ENCODE measurements around the gene BOD1.
"Not testable (repeated sequence)": the region's sequence is repeated elsewhere in the genome, so short reads cannot be mapped to it uniquely, and the experiment has no call there.

The BOD1 gene

GRCh38 chr5:173615884-173616576, 420 bp downstream of the BOD1 start:
- DNase-seq (ENCODE audit: low read depth, low spot score), result peak; percentile 88

DNA sequence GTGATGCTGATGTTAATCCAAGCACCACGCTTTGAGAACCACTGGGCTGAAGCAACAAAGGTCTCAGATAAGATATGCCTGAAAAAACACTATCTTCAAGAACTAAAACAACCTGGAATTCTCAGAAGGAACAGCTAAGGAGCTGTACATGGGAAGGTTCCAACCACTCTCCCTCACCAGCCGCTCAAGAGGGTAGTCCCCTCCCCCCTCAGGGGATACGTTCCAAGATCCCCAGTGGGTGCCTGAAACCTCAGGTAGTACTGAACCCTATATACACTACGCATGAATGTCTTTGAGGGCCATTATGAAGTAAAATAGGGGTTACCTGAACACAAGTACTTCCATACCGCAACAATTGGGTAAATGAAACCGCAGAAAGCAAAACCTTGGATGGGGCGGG, 1.9 kb downstream of the BOD1 start:
- DNase-seq (ENCODE audit: low read depth, low spot score), result no peak

- DNase-seq (ENCODE audit: low read depth, low spot score), result no peak
These were observed 2.9 kb downstream of the BOD1 start for GRCh38 chr5:173613433-173614159.

GRCh38 chr5:173612948-173613347, 3.5 kb downstream of the BOD1 start:
- no peak for DNase-seq (ENCODE audit: low read depth, low spot score)

GRCh38 chr5:173611706-173612105, 4.7 kb downstream of the BOD1 start:
- DNase-seq (ENCODE audit: low read depth, low spot score), result no peak

DNA sequence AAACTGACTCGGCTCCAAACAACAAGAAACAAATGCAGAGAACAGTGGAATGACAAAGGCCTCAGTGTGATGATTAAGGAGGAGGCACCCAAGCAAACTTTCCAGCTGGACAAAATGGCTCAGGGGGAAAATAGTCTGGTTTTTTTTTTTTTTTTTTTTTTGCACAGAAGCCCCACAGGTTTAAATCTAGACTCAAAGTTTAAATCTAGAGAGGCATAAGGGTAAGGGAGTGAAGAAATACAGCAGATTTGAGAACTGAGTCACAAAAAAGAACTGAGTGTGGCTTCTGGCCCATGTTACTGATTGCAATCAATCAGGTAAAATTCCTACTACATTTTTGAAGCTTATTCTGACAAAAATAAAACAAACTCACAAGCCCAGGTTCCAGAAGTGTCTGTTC, 12.3 kb downstream of the BOD1 start:
- DNase-seq (ENCODE audit: low read depth, low spot score), result no peak

- no peak for DNase-seq (ENCODE audit: low read depth, low spot score)
These were observed 14.0 kb downstream of the BOD1 start for GRCh38 chr5:173602423-173602822.

DNA sequence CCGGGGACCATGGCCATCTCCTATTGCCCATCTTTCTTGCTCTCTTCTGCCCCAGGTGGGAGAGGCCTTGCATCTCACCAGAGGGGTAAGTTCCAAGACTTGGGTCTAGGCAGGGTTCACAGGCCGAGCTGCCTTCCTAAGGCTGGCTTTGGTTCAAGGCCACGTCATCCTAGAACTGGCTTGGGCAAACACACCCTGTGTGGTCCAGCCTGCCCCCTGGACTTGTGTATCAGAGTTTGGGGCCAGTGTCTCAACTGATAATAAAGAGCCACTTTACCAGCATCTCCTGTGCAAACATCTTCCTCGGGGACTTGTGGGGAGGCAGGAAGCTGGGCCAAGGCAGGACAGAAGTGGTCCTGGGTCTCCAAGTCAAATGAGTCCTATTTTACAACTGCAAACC, 17.8 kb downstream of the BOD1 start:
- no peak for DNase-seq (ENCODE audit: low read depth, low spot score)

GRCh38 chr5:173597304-173597703, 19.1 kb downstream of the BOD1 start:
- DNase-seq (ENCODE audit: low read depth, low spot score), result no peak

GRCh38 chr5:173595841-173596240, 20.6 kb downstream of the BOD1 start:
- DNase-seq (ENCODE audit: low read depth, low spot score), result no peak

- no peak for DNase-seq (ENCODE audit: low read depth, low spot score)
These were observed 22.4 kb downstream of the BOD1 start for GRCh38 chr5:173594061-173594460.

GRCh38 chr5:173592050-173592669, 24.3 kb downstream of the BOD1 start:
- no peak for DNase-seq (ENCODE audit: low read depth, low spot score)

DNA sequence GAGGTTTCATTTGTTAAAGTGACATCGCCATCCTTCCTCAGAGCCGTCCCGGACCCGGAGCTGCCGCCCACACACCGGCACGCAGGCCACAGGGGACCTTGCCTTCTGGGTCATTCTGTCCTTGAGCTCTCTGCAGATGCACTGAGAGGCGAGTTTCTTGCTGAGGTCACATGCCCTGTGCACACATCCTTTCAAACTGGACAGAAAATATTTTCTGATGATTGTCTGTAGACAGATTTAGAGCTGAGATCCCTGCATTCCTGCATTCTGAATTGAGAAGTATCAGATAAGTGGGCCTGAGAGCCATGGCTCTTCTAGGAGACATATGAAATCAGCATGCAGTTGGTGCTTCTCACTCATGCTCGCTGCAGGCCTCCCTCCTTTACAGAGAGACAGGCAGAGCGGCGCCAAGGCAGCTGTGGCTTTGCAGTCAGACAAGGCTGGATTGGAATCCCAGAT, 25.4 kb downstream of the BOD1 start:
- no peak for DNase-seq (ENCODE audit: low read depth, low spot score)

DNA sequence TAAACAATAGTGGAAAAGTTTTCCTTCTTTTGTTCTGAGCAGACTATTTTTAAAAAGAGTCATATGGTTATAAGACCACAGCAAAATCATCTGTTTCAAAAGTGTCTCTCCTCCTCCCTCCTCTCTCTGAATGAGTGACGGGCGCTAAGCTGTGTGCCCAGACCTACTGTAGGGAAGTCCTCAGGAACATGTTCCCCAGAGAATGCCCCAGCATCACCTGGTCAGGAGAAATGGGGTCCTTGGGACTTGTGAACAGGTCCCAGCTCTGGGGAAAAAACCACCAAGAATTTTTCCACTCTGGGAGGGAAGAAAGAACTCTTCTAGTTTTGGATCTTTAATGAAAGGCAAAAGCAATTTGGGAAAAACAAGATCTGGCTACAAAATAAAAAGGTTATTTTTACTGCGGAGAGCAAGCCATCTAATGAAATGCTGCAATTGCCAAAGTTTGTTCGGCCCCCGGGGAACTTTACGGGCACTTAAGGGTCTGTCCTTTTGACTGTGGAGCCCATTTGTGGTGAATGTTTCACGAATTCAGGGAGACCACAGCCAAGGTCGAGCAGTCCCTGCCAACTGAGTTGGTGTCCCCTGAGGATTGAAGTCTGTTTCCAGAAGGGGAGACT, 25.9 kb downstream of the BOD1 start:
- DNase-seq (ENCODE audit: low read depth, low spot score), result no peak

GRCh38 chr5:173586133-173586532, 30.3 kb downstream of the BOD1 start:
- DNase-seq (ENCODE audit: low read depth, low spot score), result not testable (repeated sequence)

DNA sequence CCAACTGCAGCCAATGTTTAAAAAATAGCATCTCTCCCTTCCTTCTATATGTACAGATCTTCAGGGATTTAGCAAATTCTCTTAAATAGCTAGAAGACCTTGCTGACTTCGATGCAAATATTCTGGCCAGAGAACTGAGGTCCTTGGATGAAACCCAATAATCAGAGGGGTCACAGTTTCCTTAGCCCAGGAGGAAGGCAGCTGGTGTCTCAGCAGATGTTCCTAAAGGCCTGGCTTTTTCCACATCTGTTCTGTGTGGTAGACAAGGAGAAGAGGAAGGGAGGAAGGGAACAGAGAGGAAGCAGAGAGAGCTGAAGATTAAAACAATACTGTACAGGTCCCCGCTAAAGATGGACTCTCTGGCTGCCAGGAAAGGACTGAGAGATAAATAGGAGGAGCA, 33.1 kb downstream of the BOD1 start:
- DNase-seq (ENCODE audit: low read depth, low spot score), result no peak

DNA sequence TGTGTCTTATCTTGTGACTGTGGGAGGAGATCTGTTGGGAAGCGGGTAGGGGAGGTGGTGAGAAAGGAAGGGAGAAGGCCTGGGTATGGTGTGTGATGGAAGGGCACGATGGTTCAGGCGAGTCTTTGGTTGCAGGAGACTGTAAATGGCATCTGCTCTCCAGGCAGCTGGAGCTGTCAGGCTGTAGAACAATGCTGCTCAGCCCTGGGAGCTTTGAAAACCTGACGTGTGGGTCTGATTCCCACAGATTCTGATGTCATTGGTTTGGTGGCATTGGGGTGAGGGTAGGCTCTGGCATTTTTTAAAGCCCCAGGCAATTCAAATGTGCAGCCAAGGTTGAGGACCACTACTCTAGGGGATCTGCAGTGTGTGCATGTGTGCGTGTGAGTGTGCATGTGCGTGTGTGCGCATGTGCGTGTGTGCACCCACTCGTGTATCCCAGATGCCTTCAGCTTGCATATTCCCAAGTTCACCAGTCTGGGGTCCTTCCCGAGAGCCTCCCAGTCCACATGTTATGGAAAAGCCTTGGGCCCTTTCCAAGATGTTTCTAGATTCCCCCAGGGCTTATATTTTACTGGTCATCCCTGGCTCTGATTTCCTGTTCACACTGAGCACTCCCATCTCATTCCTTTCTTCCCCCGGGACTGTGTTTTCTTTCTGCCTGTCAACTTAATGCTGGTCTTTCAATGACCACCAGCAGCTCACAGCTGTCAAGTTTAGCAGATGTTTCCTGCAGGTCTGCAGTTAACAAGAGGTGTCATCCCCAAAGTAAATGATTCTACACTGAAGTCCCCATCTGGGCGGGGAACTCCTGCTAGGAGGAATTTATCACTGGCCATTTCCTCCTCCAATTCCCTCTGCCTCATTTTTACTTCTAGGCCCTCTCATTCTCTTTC, 34.0 kb downstream of the BOD1 start:
- no peak for DNase-seq (ENCODE audit: low read depth, low spot score)

- DNase-seq (ENCODE audit: low read depth, low spot score), result peak; percentile 77
These were observed 34.8 kb downstream of the BOD1 start for GRCh38 chr5:173581408-173582215.

DNA sequence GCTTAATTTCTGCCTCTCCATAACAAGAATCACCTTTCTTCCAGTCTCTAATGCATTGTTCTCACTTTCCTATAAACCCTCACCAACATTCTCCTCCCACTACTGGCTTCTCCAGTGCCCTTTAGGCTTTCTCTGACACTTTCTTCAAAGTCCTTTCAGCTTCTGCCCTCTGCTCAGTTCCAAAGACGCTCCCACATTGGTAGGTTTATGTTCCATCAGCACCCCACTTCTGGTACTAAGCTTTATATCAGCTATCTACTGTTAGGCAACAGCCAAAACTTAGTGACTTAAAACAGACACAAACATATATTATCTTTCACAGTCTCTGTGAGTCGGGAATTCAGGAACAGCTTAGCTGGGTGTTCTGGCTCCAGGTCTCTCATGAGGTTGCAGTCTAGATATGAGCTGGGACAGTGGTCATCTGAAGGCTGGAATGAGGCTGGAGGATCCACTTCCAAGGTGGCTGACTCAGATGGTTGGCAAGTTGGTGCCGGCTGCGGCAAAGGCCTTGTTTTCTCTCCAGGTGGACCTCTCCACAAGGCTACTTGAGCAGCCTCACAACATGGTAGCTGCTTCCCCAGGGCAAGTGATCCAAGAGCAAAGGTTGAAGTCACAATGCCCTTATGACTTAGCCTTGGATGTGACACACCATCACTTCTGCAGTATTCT, 37.4 kb downstream of the BOD1 start:
- no peak for DNase-seq (ENCODE audit: low read depth, low spot score)

- no peak for DNase-seq (ENCODE audit: low read depth, low spot score)
These were observed 38.6 kb downstream of the BOD1 start for GRCh38 chr5:173577817-173578216.

All from ELF-1 (cell line).